H1 (cell line): ENCODE results near the gene PIK3CA. TPM values are rescaled to one million over a fixed set of nuclear protein-coding genes. Genes with fewer than 3 reads are reported as not detected.

ENCODE experiments used
- HDAC2 ChIP-seq, 2 experiments: fragments of 300-600 bp in 1 of 2; sonication (generic) in 1 of 2; IDR thresholded peaks; 2 replicates each; pipeline ENCODE4 v1.6.1; 2011 to 2012; ENCODE audit warnings: low read depth in 2 of 2, low read length in 2 of 2, mild to moderate bottlenecking in 2 of 2, moderate library complexity in 2 of 2, borderline replicate concordance in 1 of 2, inconsistent platforms in 1 of 2
- POLR2AphosphoS5 ChIP-seq: IDR thresholded peaks from 2 replicates; pipeline ENCODE4 v1.6.1; 2011; ENCODE audit warnings: low read depth, low read length
- RBBP5 ChIP-seq: IDR thresholded peaks from 2 replicates; pipeline ENCODE4 v1.7.1; 2012; ENCODE audit warnings: low read depth, mild to moderate bottlenecking, inconsistent platforms, low read length, moderate library complexity, borderline replicate concordance
- polyA plus RNA-seq, 7 experiments: library from polyadenylated mRNA; depleted of rRNA in 3 of 7; stranded (reverse) in 5 of 7; unstranded in 2 of 7; fragments of >200 nt in 5 of 7; fragments of 200-250 nt in 2 of 7; gene quantifications; 1 replicate in 5 of 7; 2 replicates in 1 of 7; 4 replicates in 1 of 7; pipeline versions ENCODE4 v1.2.1 to v1.2.3, GENCODE V29; 2011 to 2013; ENCODE audit warnings: missing spikeins in 2 of 7, mixed read lengths in 2 of 7
- total RNA-seq: library from RNA; stranded (reverse); fragmentation: NEBNext Ultra II Directional; extraction: Animal tissue kit (Norgen Biotek cat#: 25700); gene quantifications from 2 replicates; pipeline ENCODE4 v1.2.1, GENCODE V29; 2021

PIK3CA gene
- total and polyA plus RNA-seq, 2 of the 8 experiments (the other 6 are each of a cell fraction or from before 2014, with no cell fraction given), result 1.6 to 11.3 TPM

DNA sequence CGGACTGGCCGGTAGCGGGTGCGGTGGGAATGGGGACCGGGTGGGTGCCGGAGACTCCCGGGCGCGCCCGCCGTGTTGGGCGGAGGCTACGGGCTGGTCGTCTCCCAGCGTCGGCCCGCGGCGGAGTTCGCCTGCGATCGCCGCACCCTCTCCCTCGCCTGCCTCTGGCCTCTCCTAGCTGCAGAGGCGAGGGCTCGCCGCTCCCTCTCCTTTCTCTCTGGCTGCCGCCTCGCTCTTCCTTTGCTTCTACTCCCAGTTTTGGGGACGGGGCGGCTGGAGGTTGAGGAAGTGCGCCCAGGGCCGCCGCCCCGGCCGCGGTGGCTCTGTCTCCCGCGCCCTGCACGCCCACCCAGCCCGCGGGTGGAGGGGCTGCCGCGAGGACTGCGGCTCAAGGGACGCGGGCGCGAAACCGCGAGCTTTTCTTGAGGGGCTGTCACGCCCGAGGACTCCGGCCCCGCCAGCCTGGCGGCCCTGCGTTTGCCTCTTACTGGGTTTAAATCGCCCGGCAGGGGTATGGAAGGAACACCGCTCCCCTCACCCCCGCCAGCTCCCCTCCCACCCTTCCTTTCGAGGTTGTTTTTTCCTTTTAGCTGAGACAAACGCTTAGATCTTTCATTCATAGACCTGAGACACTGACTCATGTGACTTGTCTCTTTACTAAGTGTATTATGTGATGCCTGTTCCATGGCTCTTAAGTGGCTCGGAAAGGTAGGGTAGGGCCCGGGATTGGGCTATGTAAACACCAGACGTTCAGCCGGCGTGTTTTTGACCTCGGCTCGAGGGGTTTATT lies 654 bp downstream of the PIK3CA start (continued):
- 0 out of 2 replicates have a peak, but pooled peaks have one; percentile 26 for TF ChIP-seq POLR2AphosphoS5
- TF ChIP-seq RBBP5, result peak; percentile 94; the same call in 1 of the 2 replicates
- TF ChIP-seq HDAC2 (IDR thresholded peaks at IDR 0.05; ENCODE audit: borderline replicate concordance in 1 of 2, low read depth in 2 of 2, low read length in 2 of 2), result peak in 1 of 2 experiments; percentile 50; a peak in 1 of 4 replicates
